ENCODE data around the gene LCN12.

DNA sequence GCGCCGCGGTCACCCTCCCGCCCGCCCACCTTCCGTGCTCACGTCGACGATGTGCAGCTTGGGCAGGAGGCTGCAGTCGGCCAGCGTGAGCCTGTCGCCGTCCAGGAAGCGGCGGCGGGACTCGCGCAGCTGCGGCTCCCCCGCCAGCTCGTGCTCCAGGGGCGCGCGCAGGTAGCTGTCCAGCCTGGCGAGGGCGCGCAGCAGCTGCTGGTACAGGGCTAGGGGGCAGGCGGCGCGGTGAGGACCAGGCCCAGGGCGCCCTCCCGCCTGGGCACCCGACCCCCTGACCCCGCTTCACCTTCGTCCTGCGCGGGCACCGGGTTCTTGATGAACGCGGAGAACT lies 42.8 kb downstream of the LCN12 start:
- TF ChIP-seq CTCF (IDR thresholded peaks at IDR 0.05; ENCODE audit: low read depth, low read length) (no peak), POLR2A (IDR thresholded peaks at IDR 0.05; ENCODE audit: extremely low read depth, insufficient read length) (no peak)

Measured in NB4 (cell line).